ENCODE measurements around the gene ELK4.

The ELK4 gene

GRCh38 chr1:205570173-205570501, 61.7 kb downstream of the ELK4 start:
- no peak overlapping the region for H3K4me3 ChIP-seq (ENCODE audit: low read depth, low read length)
- TF ChIP-seq CTCF (IDR thresholded peaks at IDR 0.05; ENCODE audit: borderline replicate concordance, insufficient read depth, low read depth, low read length), result no peak

- H3K4me3 ChIP-seq (ENCODE audit: low read depth, low read length), result no peak overlapping the region
- TF ChIP-seq CTCF (IDR thresholded peaks at IDR 0.05; ENCODE audit: borderline replicate concordance, insufficient read depth, low read depth, low read length), result no peak
These were observed 62.2 kb downstream of the ELK4 start for GRCh38 chr1:205569411-205570172.

GRCh38 chr1:205568469-205569361, 63.1 kb downstream of the ELK4 start:
- H3K4me3 ChIP-seq (ENCODE audit: low read depth, low read length), result no peak overlapping the region
- TF ChIP-seq CTCF (IDR thresholded peaks at IDR 0.05; ENCODE audit: borderline replicate concordance, insufficient read depth, low read depth, low read length), result no peak

- H3K4me3 ChIP-seq (ENCODE audit: low read depth, low read length), result no peak overlapping the region
- TF ChIP-seq CTCF (IDR thresholded peaks at IDR 0.05; ENCODE audit: borderline replicate concordance, insufficient read depth, low read depth, low read length), result no peak
These were observed 63.7 kb downstream of the ELK4 start for GRCh38 chr1:205568135-205568468.

- no peak overlapping the region for H3K4me3 ChIP-seq (ENCODE audit: low read depth, low read length)
These were observed 64.1 kb downstream of the ELK4 start for GRCh38 chr1:205567716-205568115.

GRCh38 chr1:205565799-205566198, 66.0 kb downstream of the ELK4 start:
- H3K4me3 ChIP-seq (ENCODE audit: low read depth, low read length), result no peak overlapping the region
- no peak for TF ChIP-seq CTCF (IDR thresholded peaks at IDR 0.05; ENCODE audit: borderline replicate concordance, insufficient read depth, low read depth, low read length)

More at GRCh38 chr1:205567716-205568115, 64.1 kb downstream of the ELK4 start:
- TF ChIP-seq CTCF (IDR thresholded peaks at IDR 0.05; ENCODE audit: borderline replicate concordance, insufficient read depth, low read depth, low read length), result no peak

Data from GM12875 (cell line).